Stimulated activated CD4-positive, alpha-beta T cell treated with anti-CD3 and anti-CD28 coated beads, Interleukin-2, amount 100 ng/mL, for 48 hours (primary cell): ENCODE results near the gene RNF25.

Source experiments
- DNase-seq, 2 donors: peaks; one replicate each; pipeline ENCODE4 v3.0.0-alpha.2; 2020

RNF25 gene

DNA sequence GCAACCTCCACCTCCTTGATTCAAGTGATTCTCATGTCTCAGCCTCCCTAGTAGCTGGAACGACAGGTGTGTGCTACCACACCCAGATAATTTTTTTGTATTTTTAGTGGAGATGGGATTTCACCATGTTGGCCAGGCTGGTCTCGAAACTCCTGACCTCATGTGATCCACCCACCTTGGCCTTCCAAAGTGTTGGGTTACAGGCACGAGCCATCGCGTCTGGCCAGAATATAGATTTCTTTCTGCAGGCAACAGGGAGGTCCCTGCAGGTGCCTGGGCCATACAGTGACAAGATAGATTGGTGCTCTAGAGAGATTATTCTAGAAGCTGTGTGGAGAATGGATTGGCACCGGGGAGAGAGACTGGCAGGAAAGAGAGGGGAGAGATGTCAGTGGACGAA is 50.8 kb downstream of the RNF25 start:
- DNase-seq: no peak

DNA sequence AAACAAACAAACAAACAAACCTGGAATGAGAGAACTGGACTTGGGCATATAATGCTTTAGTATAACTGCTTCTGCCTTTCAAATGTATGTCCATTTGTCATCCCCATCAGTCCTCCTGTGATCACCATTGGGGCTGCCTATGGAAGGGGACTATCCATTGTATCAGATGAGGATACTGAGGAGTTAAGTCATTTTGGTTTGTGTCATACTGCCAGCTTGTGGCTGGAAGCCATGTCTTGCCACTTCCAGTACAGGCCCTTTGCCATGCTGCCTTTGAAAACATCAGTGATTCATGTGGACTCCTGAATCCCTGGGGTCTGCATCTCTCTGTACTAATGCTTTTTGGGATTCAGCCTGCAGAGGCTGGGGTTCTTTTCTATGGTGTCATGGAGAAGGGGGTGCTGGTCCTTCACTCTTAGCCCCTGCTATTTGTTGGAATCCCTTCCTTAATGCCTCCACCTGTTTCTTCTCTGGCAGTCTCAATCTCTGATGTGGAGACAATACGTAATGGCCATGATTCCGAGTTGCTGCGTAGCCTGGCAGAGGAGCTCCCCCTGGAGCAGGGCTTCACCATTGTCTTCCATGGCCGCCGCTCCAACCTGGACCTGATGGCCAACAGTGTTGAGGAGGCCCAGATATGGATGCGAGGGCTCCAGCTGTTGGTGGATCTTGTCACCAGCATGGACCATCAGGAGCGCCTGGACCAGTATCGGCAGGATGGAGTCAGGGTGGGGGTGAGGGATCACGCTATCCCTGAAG is 53.5 kb downstream of the RNF25 start:
- no peak for DNase-seq

DNA sequence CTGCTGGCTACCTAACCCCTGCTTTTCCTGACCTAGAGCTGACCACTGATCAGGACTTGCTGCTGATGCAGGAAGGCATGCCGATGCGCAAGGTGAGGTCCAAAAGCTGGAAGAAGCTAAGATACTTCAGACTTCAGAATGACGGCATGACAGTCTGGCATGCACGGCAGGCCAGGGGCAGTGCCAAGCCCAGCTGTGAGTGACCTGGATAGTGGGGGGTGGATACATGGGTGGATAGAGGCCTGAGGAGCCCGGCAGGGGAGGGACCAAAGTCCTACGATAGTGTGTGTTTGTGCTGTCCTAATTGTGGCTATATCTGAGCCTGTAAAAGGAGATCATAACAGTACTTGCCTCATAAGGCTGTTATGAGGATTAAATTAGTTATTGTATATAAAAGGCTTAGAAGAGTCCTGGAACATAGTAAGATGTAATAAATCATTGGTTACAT is 55.9 kb downstream of the RNF25 start:
- no peak for DNase-seq
